BJ (cell line): Measurements from ENCODE around the gene ATP9B. TPM values are rescaled to one million over a fixed set of nuclear protein-coding genes. Genes with fewer than 3 reads are reported as not detected.

ENCODE experiments used
- CTCF ChIA-PET: fragments of 350-600 bp; formaldehyde crosslinking; extraction: SDS; loops from one replicate; lab custom pipeline; 2021; ENCODE audit warnings: antibody characterized with exemption, inconsistent platforms; lab: Yijun Ruan, JAX
- POLR2A ChIA-PET: fragments of 300-600 bp; sonication (Branson Sonifier 250); formaldehyde crosslinking; extraction: SDS; loops from one replicate; lab custom pipeline; 2021; ENCODE audit warnings: antibody characterized with exemption; lab: Charles Lee
- DNase-seq: peaks from one replicate; pipeline ENCODE4 v3.0.0-alpha.2; 2011; ENCODE audit warnings: low read depth
- H3K27me3 ChIP-seq: 2 replicates; pipeline ENCODE4 v1.6.0; 2011; ENCODE audit warnings: low read length; ENCODE audit not compliant: control insufficient read depth, insufficient read depth
- H3K36me3 ChIP-seq: 2 replicates; pipeline ENCODE4 v1.5.1; 2011; ENCODE audit warnings: low read length; ENCODE audit not compliant: control insufficient read depth, insufficient read depth
- H3K4me3 ChIP-seq: 2 replicates; pipeline ENCODE4 v1.5.1; 2011; ENCODE audit warnings: low read depth, mild to moderate bottlenecking, control low read depth, low read length
- polyA plus RNA-seq: library from polyadenylated mRNA; depleted of rRNA; stranded (reverse); fragments of >200 nt; gene quantifications from 2 replicates; pipeline ENCODE4 v1.2.3, GENCODE V29; 2011
- TF ChIP-seq, protein P1 (sequence below): IDR thresholded peaks from 2 replicates; pipeline ENCODE4 v1.5.1; 2011; ENCODE audit warnings: low read depth, mild to moderate bottlenecking, control low read depth, inconsistent platforms, low read length, moderate library complexity; ENCODE audit not compliant: insufficient read depth

ATP9B gene
- polyA plus RNA-seq, 1 experiment, result 17.4 TPM

DNA sequence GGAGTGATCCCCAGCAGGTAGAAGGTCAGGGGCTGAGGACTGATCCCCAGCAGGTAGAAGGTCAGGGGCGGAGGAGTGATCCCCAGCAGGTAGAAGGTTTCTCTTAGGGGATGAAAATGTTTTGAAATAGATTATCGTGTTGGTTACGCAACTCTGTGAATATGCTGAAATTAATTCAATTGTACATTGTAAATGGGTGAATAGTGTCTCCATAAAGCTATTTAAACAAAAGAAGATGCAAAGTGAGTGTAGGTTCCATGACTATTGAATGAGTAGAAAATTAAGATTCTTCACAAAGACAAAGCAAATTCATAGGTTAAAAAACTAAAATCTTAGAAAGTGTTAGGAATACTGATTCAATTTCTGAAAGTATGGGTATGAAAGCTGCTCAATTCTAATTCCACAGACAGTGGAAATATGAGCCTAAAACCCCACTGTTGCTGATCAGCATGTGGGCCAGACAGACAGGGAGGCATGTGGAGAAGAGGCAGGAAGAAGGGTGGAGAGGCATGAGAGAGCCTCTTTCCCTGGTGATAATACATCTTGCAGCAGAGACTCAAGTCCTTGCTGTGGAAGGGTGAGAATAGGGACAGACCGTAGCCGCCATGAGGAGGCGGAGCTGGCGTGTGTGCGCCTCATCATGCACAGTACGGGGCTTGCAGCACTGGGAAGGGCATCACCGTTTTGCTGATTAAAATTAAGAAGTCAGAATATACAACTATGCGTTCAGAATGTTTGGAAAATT, 240.6 kb downstream of the ATP9B start:
- DNase-seq, result no peak
- TF ChIP-seq, protein P1, sequence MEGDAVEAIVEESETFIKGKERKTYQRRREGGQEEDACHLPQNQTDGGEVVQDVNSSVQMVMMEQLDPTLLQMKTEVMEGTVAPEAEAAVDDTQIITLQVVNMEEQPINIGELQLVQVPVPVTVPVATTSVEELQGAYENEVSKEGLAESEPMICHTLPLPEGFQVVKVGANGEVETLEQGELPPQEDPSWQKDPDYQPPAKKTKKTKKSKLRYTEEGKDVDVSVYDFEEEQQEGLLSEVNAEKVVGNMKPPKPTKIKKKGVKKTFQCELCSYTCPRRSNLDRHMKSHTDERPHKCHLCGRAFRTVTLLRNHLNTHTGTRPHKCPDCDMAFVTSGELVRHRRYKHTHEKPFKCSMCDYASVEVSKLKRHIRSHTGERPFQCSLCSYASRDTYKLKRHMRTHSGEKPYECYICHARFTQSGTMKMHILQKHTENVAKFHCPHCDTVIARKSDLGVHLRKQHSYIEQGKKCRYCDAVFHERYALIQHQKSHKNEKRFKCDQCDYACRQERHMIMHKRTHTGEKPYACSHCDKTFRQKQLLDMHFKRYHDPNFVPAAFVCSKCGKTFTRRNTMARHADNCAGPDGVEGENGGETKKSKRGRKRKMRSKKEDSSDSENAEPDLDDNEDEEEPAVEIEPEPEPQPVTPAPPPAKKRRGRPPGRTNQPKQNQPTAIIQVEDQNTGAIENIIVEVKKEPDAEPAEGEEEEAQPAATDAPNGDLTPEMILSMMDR, result no peak

DNA sequence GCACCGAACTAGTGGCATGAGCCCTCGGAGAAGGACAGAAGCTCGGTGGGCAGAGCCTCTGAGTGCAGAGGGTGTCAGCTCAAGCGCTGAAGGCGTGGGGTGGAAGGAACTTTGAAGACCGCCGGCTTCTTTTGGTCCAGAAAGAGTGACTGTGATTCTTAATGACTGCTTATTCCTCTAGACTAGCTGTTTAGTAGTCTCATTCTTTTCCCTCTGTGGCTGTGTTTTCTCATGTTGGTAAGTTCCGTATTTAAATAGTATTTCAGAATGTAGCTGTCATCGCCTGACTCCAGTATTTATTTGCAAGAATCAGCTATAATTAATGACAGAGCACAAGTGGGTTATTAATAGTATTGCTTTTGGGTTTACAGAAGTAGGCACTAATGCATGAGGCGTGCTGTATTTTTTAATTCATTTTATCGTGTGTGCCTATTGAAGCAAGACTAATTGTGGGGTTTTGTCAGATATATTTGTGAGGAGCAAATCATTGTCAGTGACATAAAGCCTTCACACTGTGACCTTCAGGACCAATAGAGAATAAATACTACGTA, 245.7 kb downstream of the ATP9B start:
- H3K4me3 ChIP-seq, result no peak overlapping the region
- DNase-seq, result no peak
- POLR2A ChIA-PET, result no interaction called here
- CTCF ChIA-PET, result interaction anchor here (1.7 kb wide), 1 partner anchor 13 kb away, joined by 4 read pairs; no protein-coding TSS in a partner anchor
- TF ChIP-seq, protein P1, result no peak
- no peaks in the 10 kb centered on the region for H3K27me3 ChIP-seq
- H3K36me3 ChIP-seq, result peaks cover 1% of the 10 kb centered on the region; the same call in 1 of the 2 replicates

More for the DNA sequence above, 240.6 kb downstream of the ATP9B start:
- no peak overlapping the region for H3K4me3 ChIP-seq
- POLR2A ChIA-PET, result no interaction called here
- no peaks in the 10 kb centered on the region for H3K27me3 ChIP-seq
- peaks cover 1% of the 10 kb centered on the region; the same call in 1 of the 2 replicates for H3K36me3 ChIP-seq
- CTCF ChIA-PET, result interaction anchor here (0.7 kb wide), 1 partner anchor 12 kb away, joined by 5 read pairs; no protein-coding TSS in a partner anchor

DNA sequence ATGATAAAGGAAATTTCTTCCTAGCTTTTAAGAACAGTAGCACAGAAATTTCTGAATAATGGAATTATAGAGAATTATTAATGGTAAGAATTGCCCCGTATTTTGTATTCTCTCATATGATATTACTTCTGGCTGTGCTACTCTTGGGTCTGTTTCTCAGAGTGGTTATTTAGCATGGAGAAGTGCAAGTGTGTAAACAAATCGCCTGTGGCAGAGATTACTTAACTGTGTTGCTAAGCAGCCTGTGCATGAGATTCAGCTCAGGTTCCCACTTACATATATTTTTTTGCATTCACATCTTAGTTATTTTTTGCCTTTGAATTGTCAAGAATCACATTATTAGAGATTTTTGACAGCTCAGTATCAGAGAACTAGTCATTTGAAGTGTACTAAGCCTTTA, 246.4 kb downstream of the ATP9B start:
- H3K27me3 ChIP-seq, result no peaks in the 10 kb centered on the region
- TF ChIP-seq, protein P1, result no peak
- no peak for DNase-seq
- no peak overlapping the region for H3K4me3 ChIP-seq
- ChIA-PET POLR2A (no interaction called here), CTCF (interaction anchor here (1.7 kb wide), 1 partner anchor 13 kb away, joined by 4 read pairs; no protein-coding TSS in a partner anchor)
- H3K36me3 ChIP-seq, result peaks cover 1% of the 10 kb centered on the region; the same call in 1 of the 2 replicates

DNA sequence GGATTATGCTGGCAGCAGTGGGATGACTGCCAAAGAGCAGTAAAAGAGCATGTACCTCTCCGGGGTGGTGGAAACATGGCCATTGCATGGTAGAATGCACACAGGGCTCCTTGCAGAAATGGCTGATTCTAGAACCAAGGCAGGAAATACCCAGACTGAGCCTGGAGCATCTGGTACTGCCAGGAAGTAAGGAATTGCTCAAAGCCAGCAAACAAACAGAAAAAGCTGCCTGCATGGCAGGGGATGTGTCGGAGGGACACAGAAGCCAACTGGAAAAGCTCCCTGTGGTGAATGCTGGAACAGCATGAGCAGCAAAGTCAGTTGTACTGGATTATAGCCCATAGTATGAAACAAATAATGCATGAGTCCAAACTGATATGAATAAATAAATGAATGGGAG, 248.5 kb downstream of the ATP9B start:
- no peak overlapping the region for H3K4me3 ChIP-seq
- POLR2A ChIA-PET, result no interaction called here
- DNase-seq, result no peak
- no peaks in the 10 kb centered on the region for H3K27me3 ChIP-seq
- H3K36me3 ChIP-seq, result peaks cover 1% of the 10 kb centered on the region; the same call in 1 of the 2 replicates
- CTCF ChIA-PET, result no interaction called here
- TF ChIP-seq, protein P1, result no peak

DNA sequence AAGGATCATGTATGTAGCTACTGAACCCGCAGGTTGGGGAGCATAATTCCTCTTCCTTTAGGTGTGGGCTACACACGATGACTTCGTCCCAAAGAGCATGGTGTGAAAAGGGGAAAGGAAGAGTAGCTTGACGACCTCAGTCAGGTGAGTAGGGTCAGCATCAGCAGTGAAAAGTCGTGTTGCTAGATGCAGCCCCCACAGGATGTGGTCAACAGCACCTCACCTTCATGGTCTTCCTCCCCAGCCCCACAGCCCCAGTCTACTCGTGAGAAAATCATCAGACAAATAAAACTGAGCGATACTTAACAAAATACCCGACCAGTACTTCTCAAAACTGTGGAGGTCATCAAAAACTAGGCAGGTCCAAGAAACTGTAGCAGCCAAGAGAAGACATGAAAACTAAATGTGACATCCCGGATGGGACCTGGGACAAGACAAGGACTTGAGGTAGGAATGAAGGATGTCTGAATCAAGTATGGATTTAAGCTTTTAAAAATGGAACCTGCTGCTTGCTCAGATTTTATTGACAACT, 249.0 kb downstream of the ATP9B start:
- Histone ChIP-seq H3K27me3 (no peaks in the 10 kb centered on the region), H3K4me3 (no peak overlapping the region), H3K36me3 (peaks cover 1% of the 10 kb centered on the region; the same call in 1 of the 2 replicates)
- ChIA-PET POLR2A (no interaction called here), CTCF (no interaction called here)
- DNase-seq, result no peak
- TF ChIP-seq, protein P1, result no peak
